Stimulated activated CD4-positive, alpha-beta T cell treated with anti-CD3 and anti-CD28 coated beads, Interleukin-4, amount 100 ng/mL, for 48 hours (primary cell): ENCODE measurements around the gene VCL.
A peak's percentile ranks its signal among the peaks of the same experiment; 100 is the strongest.

Source experiments
- DNase-seq, 2 donors: peaks; one replicate each; pipeline ENCODE4 v3.0.0-alpha.2; 2020; ENCODE audit warnings: low read depth in 2 of 2

Gene VCL

GRCh38 chr10:74150990-74151878 is 153.3 kb downstream of the VCL start, which contains the start of gene ADK:
TSS of gene ADK (plus strand) at chr10:74151221. CDS start at chr10:74151279, 58 bp downstream.
- DNase-seq, result peak; percentile 100

- no peak for DNase-seq
Observed at GRCh38 chr10:74151879-74152722, 154.2 kb downstream of the VCL start.

GRCh38 chr10:74153123-74153522 is 155.2 kb downstream of the VCL start:
- DNase-seq, result no peak

- no peak for DNase-seq
Observed at GRCh38 chr10:74153676-74154075, 155.8 kb downstream of the VCL start.

GRCh38 chr10:74156919-74157289 is 159.0 kb downstream of the VCL start:
- no peak for DNase-seq

- no peak for DNase-seq
Observed at GRCh38 chr10:74160013-74160412, 162.1 kb downstream of the VCL start.

- DNase-seq, result no peak
Observed at GRCh38 chr10:74163319-74164068, 165.6 kb downstream of the VCL start.

GRCh38 chr10:74164716-74165529 is 167.0 kb downstream of the VCL start:
- no peak for DNase-seq

- DNase-seq, result no peak
Observed at GRCh38 chr10:74165530-74165901, 167.6 kb downstream of the VCL start.

GRCh38 chr10:74167443-74167842 is 169.5 kb downstream of the VCL start:
- no peak for DNase-seq
